Sigmoid colon (tissue), 7 donors: ENCODE data around the gene MFAP4. TPM values are rescaled to one million over a fixed set of nuclear protein-coding genes. Genes with fewer than 3 reads are reported as not detected.
A peak's percentile ranks its signal among the peaks of the same experiment; 100 is the strongest.

Experiments used
- DNase-seq: peaks from one replicate; pipeline ENCODE4 v3.0.0-alpha.2; 2019
- H3K27ac ChIP-seq, 4 donors: fragments of 200-600 bp; sonication (generic); one replicate each; pipeline ENCODE4 v1.5.1; 2016 to 2019; ENCODE audit warnings: mild to moderate bottlenecking in 1 of 4
- H3K27me3 ChIP-seq, 3 donors: fragments of 200-600 bp; sonication (generic); one replicate each; pipeline ENCODE4 v1.5.1; 2019; ENCODE audit warnings: mild to moderate bottlenecking in 1 of 3
- H3K36me3 ChIP-seq, 4 donors: fragments of 200-600 bp; sonication (generic); one replicate each; pipeline ENCODE4 v1.5.1; 2016 to 2019
- H3K4me1 ChIP-seq, 4 donors: fragments of 200-600 bp; sonication (generic); one replicate each; pipeline ENCODE4 v1.5.1; 2017 to 2019
- H3K4me3 ChIP-seq, 4 donors: fragments of 200-600 bp; sonication (generic); one replicate each; pipeline ENCODE4 v1.5.1; 2017 to 2019; ENCODE audit warnings: mild to moderate bottlenecking in 2 of 4, moderate library complexity in 1 of 4
- H3K9me3 ChIP-seq, 4 donors: fragments of 200-600 bp in 3 of 4; sonication (generic) in 3 of 4; one replicate each; pipeline versions ENCODE4 v1.5.1 to v1.6.1; 2013 to 2019
- EP300 ChIP-seq, 4 donors: sonication (generic); formaldehyde crosslinking; IDR thresholded peaks; one replicate each; pipeline ENCODE4 v1.6.1; 2017; ENCODE audit warnings: antibody characterized with exemption in 4 of 4
- POLR2A ChIP-seq, 2 donors: fragments of 450-650 bp; IDR thresholded peaks; one replicate each; pipeline ENCODE4 v1.6.1; 2016; ENCODE audit warnings: antibody characterized with exemption in 2 of 2, mild to moderate bottlenecking in 2 of 2, moderate library complexity in 2 of 2
- POLR2AphosphoS5 ChIP-seq, 4 donors: sonication (generic); formaldehyde crosslinking; IDR thresholded peaks; one replicate each; pipeline ENCODE4 v1.6.1; 2017; ENCODE audit warnings: antibody characterized with exemption in 4 of 4
- WGBS, 2 donors: extraction: QIAGEN DNeasy Blood & Tissue Kit; methylation state at CpG; one replicate each; pipeline ENCODE4 v1.1.7; 2013; 5-methylcytosine and 5-hydroxymethylcytosine counted together
- intact Hi-C: fragments of 100-400 bp; cut with DNase I; formaldehyde crosslinking; loops from one replicate; pipeline ENCODE4 v1.15.1; 2023
- polyA plus RNA-seq, 3 donors: library from polyadenylated mRNA; stranded (reverse); fragments of 200-250 nt; gene quantifications; one replicate each; pipeline ENCODE4 v1.2.3, GENCODE V29; 2013
- total RNA-seq, 4 donors: library from RNA; depleted of rRNA; stranded (reverse); fragments of >200 nt; gene quantifications; one replicate each; pipeline ENCODE4 v1.1.0, GENCODE V29; 2016
- TF ChIP-seq, protein P1 (sequence below), 4 experiments: fragments of 450-650 bp in 3 of 4; fragments of 200-600 bp in 1 of 4; IDR thresholded peaks; one replicate each; pipeline ENCODE4 v1.5.1; 2016 to 2019; ENCODE audit warnings: antibody characterized with exemption in 4 of 4, mild to moderate bottlenecking in 3 of 4, moderate library complexity in 2 of 4
- donor health status: healthy with polysubstance abuse.
- donor health status: Bipolar disorder and iron deficiency.
- donor health status: healthy.

The MFAP4 gene
- total and polyA plus RNA-seq, 7 donors: 9.9 to 324 (median 189) TPM

DNA sequence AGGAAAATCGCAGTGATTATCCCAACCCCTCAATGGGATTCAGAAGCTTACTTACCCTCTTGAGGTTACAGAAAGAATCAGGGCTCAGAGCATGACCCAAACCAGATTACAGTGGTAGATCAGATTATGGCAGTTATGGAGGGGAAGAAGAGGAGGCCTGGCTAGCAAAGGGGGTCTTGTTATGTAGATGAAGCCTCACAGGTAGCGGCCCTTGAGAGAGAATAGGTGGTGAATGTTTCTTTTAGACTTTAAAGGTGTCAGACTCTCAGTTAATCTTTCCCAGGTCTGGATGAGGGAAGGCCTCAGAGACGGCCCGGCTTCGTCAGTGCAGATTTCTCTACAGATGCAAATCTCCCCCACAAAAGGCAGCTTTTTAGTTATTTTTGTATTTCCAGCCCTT is 39.6 kb upstream of the MFAP4 start:
- peak overlapping the region in 1 of 4 donors; percentile 60 for H3K27ac ChIP-seq
- TF ChIP-seq, protein P1, sequence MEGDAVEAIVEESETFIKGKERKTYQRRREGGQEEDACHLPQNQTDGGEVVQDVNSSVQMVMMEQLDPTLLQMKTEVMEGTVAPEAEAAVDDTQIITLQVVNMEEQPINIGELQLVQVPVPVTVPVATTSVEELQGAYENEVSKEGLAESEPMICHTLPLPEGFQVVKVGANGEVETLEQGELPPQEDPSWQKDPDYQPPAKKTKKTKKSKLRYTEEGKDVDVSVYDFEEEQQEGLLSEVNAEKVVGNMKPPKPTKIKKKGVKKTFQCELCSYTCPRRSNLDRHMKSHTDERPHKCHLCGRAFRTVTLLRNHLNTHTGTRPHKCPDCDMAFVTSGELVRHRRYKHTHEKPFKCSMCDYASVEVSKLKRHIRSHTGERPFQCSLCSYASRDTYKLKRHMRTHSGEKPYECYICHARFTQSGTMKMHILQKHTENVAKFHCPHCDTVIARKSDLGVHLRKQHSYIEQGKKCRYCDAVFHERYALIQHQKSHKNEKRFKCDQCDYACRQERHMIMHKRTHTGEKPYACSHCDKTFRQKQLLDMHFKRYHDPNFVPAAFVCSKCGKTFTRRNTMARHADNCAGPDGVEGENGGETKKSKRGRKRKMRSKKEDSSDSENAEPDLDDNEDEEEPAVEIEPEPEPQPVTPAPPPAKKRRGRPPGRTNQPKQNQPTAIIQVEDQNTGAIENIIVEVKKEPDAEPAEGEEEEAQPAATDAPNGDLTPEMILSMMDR (IDR thresholded peaks at IDR 0.05): no peak
- TF ChIP-seq POLR2A (IDR thresholded peaks at IDR 0.05): no peak
- no peak for TF ChIP-seq EP300 (IDR thresholded peaks at IDR 0.05)
- no peak for TF ChIP-seq POLR2AphosphoS5 (IDR thresholded peaks at IDR 0.05)
- no peak overlapping the region for H3K4me3 ChIP-seq
- WGBS, 2 donors: 95 to 96% methylated on average over 5 of the region's 5 CpGs
- peaks cover 0 to 20% (median 18%) of the 10 kb centered on the region in 4 donors for H3K4me1 ChIP-seq
- no peak for DNase-seq
- H3K36me3 ChIP-seq: no peaks in the 10 kb centered on the region
- intact Hi-C loops: no loop called here
- no peaks in the 10 kb centered on the region for H3K27me3 ChIP-seq
- H3K9me3 ChIP-seq: no peaks in the 10 kb centered on the region

DNA sequence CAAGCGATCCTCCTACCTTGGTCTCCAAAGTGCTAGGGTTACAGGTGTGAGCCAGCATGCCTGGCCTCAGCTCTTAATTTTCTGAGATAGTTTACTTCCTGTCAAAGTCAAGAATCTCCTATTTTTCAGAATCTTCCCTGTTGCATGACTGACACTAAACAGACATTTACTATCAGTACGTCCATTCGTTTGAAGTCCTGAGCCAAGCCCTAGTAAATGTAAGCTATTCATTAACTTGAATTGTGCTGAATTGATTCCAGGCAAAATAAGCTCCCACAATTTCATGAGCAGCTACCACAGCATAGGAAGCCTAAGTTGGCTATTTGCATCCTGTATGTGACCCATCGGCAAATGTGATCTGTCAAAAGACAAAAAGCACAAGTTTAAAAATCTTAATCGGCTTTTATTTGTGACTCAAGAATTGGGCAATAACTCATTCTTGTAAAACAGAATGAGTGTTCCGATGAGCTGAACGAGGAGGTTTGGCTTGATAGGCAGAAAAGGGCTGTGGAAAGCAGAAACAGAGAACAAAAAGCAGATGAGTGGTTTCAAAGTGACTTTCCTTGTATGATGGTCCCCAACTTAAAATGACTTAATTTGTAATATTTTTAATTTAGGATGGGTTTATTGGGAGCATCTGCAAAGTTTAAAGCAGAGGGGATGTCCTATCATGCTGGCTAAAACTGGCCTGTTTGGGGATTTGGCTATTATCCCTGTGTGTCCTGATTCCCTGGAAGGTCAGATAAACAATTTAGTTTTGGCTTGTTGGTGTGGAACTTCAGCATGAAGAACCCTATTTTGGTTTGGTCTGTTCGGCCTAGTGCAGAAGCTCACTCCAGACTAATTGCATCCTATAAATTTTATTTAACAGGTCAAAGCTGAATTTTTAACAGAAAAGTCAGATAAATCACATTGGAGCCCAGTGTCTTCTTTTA is 38.2 kb upstream of the MFAP4 start:
- WGBS, 2 donors: 15 to 57% methylated on average over 8 of the region's 8 CpGs
- no peak for DNase-seq
- H3K4me3 ChIP-seq: no peak overlapping the region
- peaks cover 0 to 20% (median 18%) of the 10 kb centered on the region in 4 donors for H3K4me1 ChIP-seq
- no peaks in the 10 kb centered on the region for H3K27me3 ChIP-seq
- TF ChIP-seq POLR2A (IDR thresholded peaks at IDR 0.05) (no peak), EP300 (IDR thresholded peaks at IDR 0.05) (no peak), POLR2AphosphoS5 (IDR thresholded peaks at IDR 0.05) (peak in 3 of 4 donors; percentile 16 to 60 (median 22))
- TF ChIP-seq, protein P1 (IDR thresholded peaks at IDR 0.05): no peak
- H3K36me3 ChIP-seq: no peaks in the 10 kb centered on the region
- H3K27ac ChIP-seq: peak overlapping the region; percentile 35 to 67 (median 56)
- no peaks in the 10 kb centered on the region for H3K9me3 ChIP-seq
- intact Hi-C loops: no loop called here

DNA sequence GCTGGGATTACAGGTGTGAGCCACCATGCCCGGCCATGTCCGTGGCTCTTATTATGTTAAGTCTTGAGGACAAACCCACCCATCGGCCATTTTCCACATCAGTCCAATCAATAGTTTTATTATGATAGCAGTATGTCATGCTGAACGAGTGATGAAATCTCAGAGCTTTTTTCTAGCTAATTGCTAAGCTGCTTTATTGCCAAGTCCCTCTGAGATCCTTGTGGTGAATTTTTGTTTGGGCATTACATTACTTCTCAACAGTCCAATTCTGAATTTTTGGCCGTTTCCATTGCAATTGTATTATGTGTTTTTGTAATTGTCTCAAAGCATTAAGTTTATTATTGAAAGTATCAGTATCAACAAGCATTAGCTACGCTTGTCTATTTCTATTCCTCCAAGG is 34.9 kb upstream of the MFAP4 start:
- Histone ChIP-seq H3K4me1 (peaks cover 0 to 26% (median 20%) of the 10 kb centered on the region in 4 donors), H3K4me3 (no peak overlapping the region), H3K9me3 (no peaks in the 10 kb centered on the region), H3K36me3 (no peaks in the 10 kb centered on the region), H3K27me3 (no peaks in the 10 kb centered on the region), H3K27ac (no peak overlapping the region)
- WGBS, 2 donors: 88 to 89% methylated on average over 6 of the region's 6 CpGs
- intact Hi-C loops: no loop called here
- no peak for TF ChIP-seq EP300 (IDR thresholded peaks at IDR 0.05)
- TF ChIP-seq, protein P1 (IDR thresholded peaks at IDR 0.05): no peak
- no peak for TF ChIP-seq POLR2A (IDR thresholded peaks at IDR 0.05)
- no peak for TF ChIP-seq POLR2AphosphoS5 (IDR thresholded peaks at IDR 0.05)
- no peak for DNase-seq

DNA sequence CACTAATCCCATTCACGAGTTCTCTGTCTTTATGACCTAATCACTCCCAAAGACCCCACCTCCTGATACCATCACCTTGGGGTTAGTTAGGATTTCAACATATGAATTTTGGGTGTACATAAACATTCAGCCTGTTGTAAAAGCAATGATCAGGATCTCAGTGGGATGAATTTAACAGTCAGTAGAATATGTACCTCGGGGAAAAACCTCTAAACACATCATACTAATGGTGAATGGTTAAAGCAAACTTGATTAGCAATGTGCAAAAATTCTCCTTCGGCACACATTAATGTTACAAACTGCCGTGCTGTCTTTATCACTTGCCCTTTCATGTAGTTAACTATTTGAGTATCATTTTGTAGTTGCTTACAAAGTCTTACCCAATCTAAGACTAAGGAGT is 34.2 kb upstream of the MFAP4 start:
- H3K4me1 ChIP-seq: peaks cover 0 to 26% (median 19%) of the 10 kb centered on the region in 4 donors
- no peaks in the 10 kb centered on the region for H3K36me3 ChIP-seq
- DNase-seq: no peak
- WGBS, 2 donors: 64 to 82% methylated on average over 4 of the region's 4 CpGs
- TF ChIP-seq, protein P1 (IDR thresholded peaks at IDR 0.05): no peak
- TF ChIP-seq EP300 (IDR thresholded peaks at IDR 0.05) (no peak), POLR2AphosphoS5 (IDR thresholded peaks at IDR 0.05) (no peak), POLR2A (IDR thresholded peaks at IDR 0.05) (no peak)
- H3K27me3 ChIP-seq: no peaks in the 10 kb centered on the region
- H3K4me3 ChIP-seq: no peak overlapping the region
- H3K9me3 ChIP-seq: no peaks in the 10 kb centered on the region
- intact Hi-C loops: no loop called here
- H3K27ac ChIP-seq: no peak overlapping the region
